Activated T-cell treated with anti-CD3 and anti-CD28 coated beads for 1 hour (primary cell): ENCODE results near the gene USB1.

Experiments
- DNase-seq: peaks from one replicate; pipeline ENCODE4 v3.0.0-alpha.2; 2020; ENCODE audit warnings: low read depth

The USB1 gene

DNA sequence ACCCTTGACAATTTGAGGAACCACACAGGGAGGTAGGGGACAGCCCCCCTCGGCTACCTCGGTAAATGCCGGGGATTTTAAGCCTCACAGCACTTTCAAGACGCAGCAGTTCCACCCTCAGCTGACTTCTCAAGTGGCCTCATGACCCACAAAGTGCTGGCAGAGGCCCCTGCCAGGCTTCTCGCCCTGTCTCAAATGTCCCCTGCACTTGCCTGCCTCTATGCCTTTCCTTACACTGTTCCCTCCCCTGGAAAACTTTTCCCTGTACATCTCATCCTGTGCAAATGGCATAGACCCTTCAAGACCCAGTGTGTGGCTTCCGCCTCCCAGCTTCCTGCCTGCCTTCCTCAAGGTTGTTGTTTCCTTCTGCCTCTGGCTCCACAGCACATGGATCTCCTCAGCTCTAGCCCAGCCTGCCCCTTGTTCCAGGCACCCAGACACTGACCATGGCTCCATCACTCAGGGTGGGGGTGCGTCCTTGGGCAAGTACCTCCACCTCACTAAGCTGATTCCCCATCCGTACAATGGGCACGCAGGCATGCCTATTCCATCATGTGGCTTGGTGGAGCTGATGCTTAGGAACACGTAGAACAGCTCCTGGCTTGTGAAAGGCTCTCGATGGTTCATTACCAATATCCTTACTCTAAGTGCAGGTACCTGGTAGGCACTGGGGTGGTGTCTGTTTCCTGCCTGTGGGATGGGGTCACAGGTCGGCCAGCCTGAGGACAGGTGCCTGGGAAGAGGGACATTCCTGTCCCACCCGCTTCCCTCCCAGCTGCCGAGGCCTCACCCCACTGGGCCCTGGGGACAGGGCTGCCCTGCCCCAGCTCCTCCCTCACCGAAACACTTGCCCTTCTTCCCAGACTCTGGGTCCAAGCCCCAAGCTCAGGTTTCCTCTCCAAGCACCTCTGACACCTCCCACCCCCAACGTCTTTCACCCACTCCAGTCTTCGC is 48.3 kb downstream of the USB1 start:
- no peak for DNase-seq

- DNase-seq: no peak
These were observed 50.1 kb downstream of the USB1 start for GRCh38 chr16:58051296-58051695.

GRCh38 chr16:58051821-58052603 is 50.8 kb downstream of the USB1 start:
- no peak for DNase-seq

- no peak for DNase-seq
These were observed 52.4 kb downstream of the USB1 start for GRCh38 chr16:58053682-58054005.

DNA sequence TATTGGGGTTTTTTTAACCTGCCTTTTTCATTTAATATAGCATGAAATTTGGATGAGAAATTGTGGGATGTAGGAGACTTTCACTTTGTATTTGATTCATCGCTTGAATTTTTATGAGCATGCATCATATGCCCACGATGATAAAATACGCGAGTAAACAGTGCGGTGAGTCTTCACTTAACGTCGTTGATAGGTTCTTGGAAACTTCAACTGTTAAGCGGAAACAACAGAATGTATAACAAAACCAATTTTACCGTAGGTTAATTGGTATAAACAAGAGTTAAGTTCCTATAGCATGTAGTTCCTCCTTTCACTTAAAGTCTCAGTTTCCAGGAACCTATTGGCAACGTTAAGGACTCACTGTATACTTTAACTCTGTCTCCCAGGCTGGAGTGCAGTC is 53.1 kb downstream of the USB1 start:
- DNase-seq: no peak

DNA sequence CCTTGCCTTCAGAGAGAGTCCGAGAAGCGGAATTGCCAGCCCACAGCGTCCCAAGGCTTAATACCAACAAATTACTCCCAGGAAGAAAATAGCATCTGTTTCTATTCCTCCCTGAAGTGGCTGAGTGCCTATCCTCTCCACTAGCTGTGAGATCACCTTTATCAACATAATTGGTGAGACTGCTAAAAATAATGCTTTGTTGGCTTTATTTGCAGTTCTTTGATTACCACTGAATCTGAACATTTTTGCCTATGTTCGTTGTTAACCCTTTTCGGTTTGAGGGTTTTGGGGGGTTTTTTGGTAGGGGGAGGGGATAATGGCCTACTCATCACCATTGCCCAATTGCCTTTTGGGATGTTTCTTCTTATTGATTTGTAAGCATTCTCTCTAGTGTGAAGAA is 55.4 kb downstream of the USB1 start:
- no peak for DNase-seq

DNA sequence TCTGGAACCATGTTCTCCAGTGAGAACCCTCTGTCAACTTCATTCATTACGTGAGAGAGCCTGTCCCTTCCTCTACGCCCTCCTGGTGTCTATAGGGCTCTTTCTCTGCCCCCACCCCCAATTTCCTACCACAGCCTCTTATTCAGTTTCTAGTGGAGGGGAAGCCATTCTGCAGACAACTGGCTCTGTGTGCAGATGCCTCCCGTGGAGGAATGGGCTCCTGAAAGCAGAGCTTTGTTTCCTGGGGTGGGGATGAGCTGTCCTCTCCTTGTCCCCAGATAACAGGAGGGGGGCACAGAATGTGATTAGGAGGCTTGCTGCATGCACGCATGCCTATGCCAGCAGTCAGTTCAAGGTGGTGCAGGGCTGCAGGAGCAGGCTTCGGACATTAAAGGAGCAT is 55.9 kb downstream of the USB1 start:
- no peak for DNase-seq

- no peak for DNase-seq
These were observed 56.6 kb downstream of the USB1 start for GRCh38 chr16:58057784-58058183.

GRCh38 chr16:58062821-58063220 is 61.6 kb downstream of the USB1 start:
- DNase-seq: no peak

GRCh38 chr16:58063377-58064076 is 62.3 kb downstream of the USB1 start:
- no peak for DNase-seq

DNA sequence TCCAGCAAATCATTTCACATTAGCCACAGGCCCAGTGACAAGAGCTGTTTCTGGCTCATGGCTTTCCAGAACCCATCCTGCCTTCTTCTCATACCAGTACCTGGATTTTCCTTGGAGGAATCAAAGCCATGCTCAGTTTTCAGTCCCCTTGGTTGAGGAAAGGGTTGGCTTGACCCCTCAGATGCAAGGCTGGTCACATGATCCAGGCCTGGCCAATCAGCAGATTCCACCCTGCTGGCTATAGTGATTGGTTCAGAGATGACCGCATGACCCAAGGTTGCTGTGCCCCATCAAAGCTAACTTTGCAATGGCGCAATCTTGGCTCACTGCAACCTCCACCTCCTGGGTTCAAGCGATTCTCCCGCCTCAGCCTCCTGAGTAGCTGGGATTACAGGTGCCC is 69.4 kb downstream of the USB1 start:
- DNase-seq: no peak
